AML-193 (cell line): ENCODE measurements around the gene HIP1.
A peak's percentile ranks its signal among the peaks of the same experiment; 100 is the strongest.
"Not testable (repeated sequence)": the region's sequence is repeated elsewhere in the genome, so short reads cannot be mapped to it uniquely, and the experiment has no call there.

Experiments used
- DNase-seq, 2 experiments: peaks; one replicate each; lab custom pipeline; 2025; lab: John Stamatoyannopoulos, UW

HIP1 gene

DNA sequence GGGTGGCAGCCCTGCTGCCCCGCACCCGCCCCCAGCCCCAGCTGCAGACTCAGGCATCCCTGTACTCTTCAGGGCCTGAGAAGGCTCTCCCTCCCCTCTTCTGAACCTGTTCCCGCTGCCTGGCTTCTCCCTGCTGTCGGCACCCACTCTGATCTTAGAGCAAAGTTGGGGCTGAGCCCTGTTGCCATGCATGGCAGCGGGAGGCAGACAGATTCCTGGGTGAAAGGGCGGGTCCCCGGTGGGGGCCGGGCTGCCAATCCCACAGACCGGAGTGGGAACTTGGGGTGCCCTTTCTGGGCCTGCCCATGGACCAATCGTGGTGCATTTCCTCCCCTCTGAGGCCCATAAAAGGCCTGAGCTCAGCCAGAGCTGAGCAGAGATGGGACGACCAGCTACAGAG is 165.9 kb downstream of the HIP1 start:
- DNase-seq = no peak

DNA sequence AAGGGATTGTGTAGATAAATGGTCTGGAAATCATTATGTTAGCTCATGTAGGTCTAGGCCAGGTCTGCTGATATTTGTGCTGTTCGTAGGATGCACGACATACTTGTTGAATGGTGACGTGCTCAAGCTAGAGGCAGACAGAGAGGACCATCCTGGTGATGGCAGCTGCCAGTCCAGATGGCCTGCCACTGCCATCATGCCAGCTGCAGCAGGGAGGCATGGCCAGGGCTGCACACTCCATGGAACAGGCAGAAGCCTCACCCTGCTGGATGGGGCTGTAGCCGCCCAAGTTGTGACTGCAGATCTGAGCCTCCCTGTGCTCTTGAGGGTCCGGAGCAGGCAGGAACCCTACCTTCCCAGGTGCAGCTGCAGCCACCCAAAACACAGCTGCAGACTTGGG is 166.3 kb downstream of the HIP1 start:
- no peak for DNase-seq

GRCh38 chr7:75571209-75571608 is 167.5 kb downstream of the HIP1 start:
- DNase-seq = no peak

DNA sequence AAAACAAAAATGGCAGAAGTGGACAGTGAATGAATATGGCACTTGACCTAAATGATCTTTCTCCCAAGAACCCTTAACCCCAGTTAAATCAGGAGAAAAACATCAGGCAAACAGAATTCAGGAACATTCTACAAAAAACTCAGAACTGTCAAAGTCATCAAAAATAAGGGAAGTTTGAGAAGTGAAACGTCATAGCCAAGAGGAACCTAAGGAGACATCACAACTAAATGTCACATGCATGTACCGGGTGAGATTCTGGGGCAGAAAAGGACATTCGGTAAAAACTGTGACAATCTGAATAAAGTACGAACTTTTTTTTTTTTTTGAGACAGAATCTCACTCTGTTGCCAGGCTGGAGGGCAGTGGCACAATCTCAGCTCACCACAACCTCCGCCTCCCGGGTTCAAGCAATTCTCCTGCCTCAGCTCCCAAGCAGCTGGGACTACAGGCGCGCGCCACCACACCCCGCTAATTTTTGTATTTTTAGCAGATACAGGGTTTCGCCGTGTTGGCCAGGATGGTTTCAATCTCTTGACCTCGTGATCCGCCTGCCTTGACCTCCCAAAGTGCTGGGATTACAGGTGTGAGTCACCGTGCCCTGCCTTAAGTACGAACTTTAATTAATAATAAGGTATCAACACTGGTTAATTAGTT is 169.0 kb downstream of the HIP1 start:
- peak; percentile 13 to 46 for DNase-seq

DNA sequence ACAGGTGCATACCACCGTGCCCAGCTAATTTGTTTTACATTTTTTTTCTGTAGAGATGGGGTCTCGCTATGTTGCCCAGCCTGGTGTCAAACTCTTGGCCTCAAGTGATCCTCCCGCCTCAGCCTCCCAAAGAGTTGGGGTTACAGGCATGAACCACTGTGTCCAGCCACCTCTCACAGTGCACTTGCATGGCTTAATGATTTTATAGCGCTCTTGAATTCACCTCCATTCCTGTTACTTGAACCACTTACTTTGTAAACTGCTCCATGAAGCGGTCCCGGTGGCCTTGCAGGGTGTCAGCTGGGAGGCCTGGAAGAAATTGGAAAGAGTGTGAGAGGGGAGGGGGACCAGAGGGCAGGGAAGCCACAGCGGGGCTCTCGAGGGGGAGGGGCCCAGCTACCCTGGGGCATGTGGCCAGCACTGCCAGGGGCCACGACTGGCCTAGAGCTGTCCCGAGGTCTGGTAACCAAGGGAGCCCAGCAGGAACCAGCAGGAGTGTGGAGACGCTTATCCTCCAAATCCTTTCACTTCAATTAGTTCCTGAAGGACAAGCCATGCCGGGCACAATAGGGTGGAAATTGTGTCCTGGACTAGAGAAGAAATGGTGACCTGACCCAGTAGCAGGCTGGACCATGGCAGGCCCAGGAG is 170.7 kb downstream of the HIP1 start:
- DNase-seq = no peak

GRCh38 chr7:75565132-75565837 is 173.5 kb downstream of the HIP1 start:
- peak; percentile 56 to 76 for DNase-seq

- no peak for DNase-seq
Measured at GRCh38 chr7:75563171-75563570, 175.6 kb downstream of the HIP1 start.

DNA sequence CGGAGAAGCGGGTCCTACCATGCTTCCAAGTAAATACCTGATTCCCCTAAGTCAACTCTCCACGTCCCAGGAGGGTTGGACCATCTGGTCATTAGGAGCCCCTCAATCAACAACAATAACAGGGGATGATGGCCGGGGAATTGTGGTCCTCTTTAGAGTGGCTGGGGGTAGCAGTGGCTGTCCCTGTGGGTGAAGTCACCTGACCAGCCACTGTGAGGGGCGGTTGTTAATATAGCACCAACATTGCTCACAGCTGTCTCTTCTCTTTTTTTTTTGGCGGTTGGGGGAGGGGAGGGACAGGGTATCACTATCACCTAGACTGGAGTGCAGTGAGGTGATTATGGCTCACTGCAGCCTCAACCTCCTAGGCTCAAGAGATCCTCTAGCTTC is 178.8 kb downstream of the HIP1 start:
- DNase-seq = no peak

GRCh38 chr7:75559355-75559975 is 179.3 kb downstream of the HIP1 start:
- no peak for DNase-seq

DNA sequence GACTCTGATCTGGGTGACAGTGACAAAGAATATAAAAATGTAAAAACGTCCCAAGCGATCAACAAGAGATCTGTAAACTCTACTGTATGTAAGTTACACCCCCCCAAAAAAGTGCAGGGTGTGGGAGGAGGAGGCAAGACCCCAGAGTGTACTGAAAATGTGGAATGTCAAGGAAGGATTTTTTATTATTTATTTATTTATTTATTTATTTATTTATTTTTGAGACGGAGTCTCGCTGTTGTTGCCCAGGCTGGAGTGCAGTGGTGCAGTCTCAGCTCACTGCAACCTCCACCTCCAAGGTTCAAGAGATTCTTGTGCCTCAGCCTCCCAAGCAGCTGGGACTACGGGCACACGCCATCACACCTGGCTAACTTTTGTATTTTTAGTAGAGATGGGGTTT is 181.9 kb downstream of the HIP1 start:
- DNase-seq = not testable (repeated sequence)

DNA sequence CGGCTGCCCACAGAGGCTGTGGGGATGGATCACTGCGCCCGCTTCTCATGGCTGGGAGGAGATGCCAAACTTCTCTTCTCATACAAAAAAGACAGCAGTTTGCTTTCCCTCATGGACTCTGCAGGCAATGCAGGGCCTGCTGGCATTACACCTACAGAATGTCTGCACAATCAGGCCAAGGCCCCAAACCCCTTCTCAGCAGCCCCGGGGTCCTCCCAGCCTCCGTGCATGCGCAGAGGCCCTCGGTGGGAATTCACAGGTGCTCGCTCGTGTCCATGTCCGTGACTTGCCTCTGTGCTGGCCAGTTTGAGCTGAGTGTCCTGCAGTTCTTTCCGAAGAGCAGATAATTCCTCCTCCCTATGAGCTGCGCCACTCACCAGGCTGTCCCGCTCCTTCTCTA is 183.0 kb downstream of the HIP1 start:
- DNase-seq = no peak

- no peak for DNase-seq
Measured at GRCh38 chr7:75546237-75547015, 192.3 kb downstream of the HIP1 start.

GRCh38 chr7:75537731-75538130 is 201.0 kb downstream of the HIP1 start:
- DNase-seq = no peak

GRCh38 chr7:75536940-75537538 is 201.7 kb downstream of the HIP1 start:
- no peak for DNase-seq

DNA sequence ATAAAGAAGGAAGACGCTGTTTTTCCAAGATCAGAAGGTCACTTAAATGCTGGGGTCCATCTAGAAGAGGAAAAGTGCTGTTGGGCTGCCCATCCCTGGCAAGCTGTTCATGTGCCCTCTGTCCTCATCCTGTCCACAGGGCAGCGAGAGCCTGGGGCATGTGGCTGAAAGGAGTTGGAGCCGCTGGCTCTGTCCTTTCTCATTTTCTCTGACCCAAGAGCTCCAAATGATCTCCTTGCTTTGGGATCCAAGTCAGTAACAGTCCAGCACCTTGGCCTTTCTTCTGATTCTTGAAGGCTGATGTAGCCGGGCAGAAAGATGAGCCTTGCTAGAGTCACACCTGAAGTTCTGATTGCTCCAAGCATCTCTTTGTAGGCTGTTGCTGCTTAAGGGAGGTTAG is 202.2 kb downstream of the HIP1 start:
- DNase-seq = no peak

GRCh38 chr7:75534727-75535307 is 203.9 kb downstream of the HIP1 start:
- DNase-seq = peak; percentile 80 to 91

DNA sequence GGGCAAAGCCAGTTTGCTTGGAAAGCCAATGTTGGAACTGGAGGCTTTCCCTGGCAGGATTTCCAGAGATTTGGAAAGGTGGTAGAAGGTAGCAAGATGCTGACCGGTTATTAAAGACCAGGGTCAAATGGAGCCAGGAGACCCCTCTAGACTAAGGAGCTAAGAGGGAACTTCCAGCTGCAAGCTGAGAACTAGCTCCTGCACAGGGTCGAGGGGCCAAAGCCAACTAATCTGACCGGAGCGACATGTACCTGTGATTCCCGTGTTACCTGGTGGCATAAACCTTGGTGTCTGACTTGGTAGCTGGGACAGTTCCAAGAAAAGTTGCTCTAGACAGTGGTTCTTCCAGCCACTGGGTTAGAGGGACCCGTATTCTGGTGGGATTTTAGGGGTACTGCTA is 204.8 kb downstream of the HIP1 start:
- DNase-seq = no peak

GRCh38 chr7:75532639-75533038 is 206.1 kb downstream of the HIP1 start:
- no peak for DNase-seq

DNA sequence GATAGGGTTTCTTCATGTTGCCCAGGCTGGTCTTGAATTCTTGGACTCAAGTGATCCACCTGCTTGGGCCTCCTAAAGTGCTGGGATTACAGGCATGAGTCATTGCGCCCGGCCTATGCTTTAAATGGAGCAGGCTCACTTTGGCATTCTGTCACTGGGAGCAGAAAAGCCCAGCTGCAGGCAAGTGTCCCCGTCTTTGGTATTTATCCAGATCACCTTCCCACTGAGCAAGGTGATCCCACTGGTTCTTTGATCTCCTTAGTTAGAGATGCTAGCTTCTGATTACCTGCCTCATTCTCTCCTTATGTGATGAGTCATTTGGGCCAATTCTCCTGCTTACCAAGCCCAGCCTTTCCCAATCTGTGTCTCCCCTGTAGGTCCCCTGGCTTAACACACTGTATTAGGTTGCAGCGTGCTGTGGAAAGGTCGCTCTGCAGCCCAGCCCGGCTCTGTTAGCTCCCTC is 207.4 kb downstream of the HIP1 start:
- DNase-seq = no peak

- DNase-seq = not testable (repeated sequence)
Measured at GRCh38 chr7:75527224-75527722, 211.5 kb downstream of the HIP1 start.

- not testable (repeated sequence) for DNase-seq
Measured at GRCh38 chr7:75521727-75522126, 217.0 kb downstream of the HIP1 start.
